HG03045 (cell line): Measurements from ENCODE around the gene SMAD4.
"Not testable (repeated sequence)": the region's sequence is repeated elsewhere in the genome, so short reads cannot be mapped to it uniquely, and the experiment has no call there.

Experiments
- ATAC-seq: cut with Tn5 transposase; IDR thresholded peaks from one replicate; pipeline ENCODE4 v1.9.1; 2021; ENCODE audit warnings: mild to moderate bottlenecking, moderate library complexity; ENCODE audit not compliant: unreplicated experiment

SMAD4 gene

GRCh38 chr18:51066273-51066672, 36.3 kb downstream of the SMAD4 start:
- ATAC-seq: no peak

GRCh38 chr18:51068105-51068504, 38.1 kb downstream of the SMAD4 start:
- ATAC-seq: no peak

- no peak for ATAC-seq
Observed at GRCh38 chr18:51069885-51070284, 39.9 kb downstream of the SMAD4 start.

GRCh38 chr18:51070545-51070944, 40.5 kb downstream of the SMAD4 start:
- ATAC-seq: no peak

- ATAC-seq: no peak
Observed at GRCh38 chr18:51072586-51073313, 42.7 kb downstream of the SMAD4 start.

- peak; percentile 64 for ATAC-seq
Observed at GRCh38 chr18:51074605-51075004, 44.6 kb downstream of the SMAD4 start.

- no peak for ATAC-seq
Observed at GRCh38 chr18:51076503-51076902, 46.5 kb downstream of the SMAD4 start.

- peak; percentile 68 for ATAC-seq
Observed at GRCh38 chr18:51077217-51077616, 47.2 kb downstream of the SMAD4 start.

- no peak for ATAC-seq
Observed at GRCh38 chr18:51078026-51078425, 48.0 kb downstream of the SMAD4 start.

GRCh38 chr18:51082571-51083267, 52.7 kb downstream of the SMAD4 start:
- ATAC-seq: no peak

- no peak for ATAC-seq
Observed at GRCh38 chr18:51083398-51083797, 53.4 kb downstream of the SMAD4 start.

GRCh38 chr18:51088410-51088809, 58.4 kb downstream of the SMAD4 start:
- no peak for ATAC-seq

GRCh38 chr18:51089691-51090090, 59.7 kb downstream of the SMAD4 start:
- no peak for ATAC-seq

- ATAC-seq: no peak
Observed at GRCh38 chr18:51091270-51091669, 61.3 kb downstream of the SMAD4 start.

GRCh38 chr18:51092117-51092516, 62.1 kb downstream of the SMAD4 start:
- no peak for ATAC-seq

GRCh38 chr18:51092967-51093366, 63.0 kb downstream of the SMAD4 start:
- not testable (repeated sequence) for ATAC-seq

- no peak for ATAC-seq
Observed at GRCh38 chr18:51097021-51097822, 67.2 kb downstream of the SMAD4 start.

- no peak for ATAC-seq
Observed at GRCh38 chr18:51098082-51098481, 68.1 kb downstream of the SMAD4 start.

- ATAC-seq: no peak
Observed at GRCh38 chr18:51098513-51098912, 68.5 kb downstream of the SMAD4 start.

GRCh38 chr18:51100385-51101120, 70.5 kb downstream of the SMAD4 start:
- no peak for ATAC-seq

- no peak for ATAC-seq
Observed at GRCh38 chr18:51107082-51107481, 77.1 kb downstream of the SMAD4 start.
